Measurements from ENCODE around the gene NRXN2.
"Not testable (repeated sequence)": the region's sequence is repeated elsewhere in the genome, so short reads cannot be mapped to it uniquely, and the experiment has no call there.

The NRXN2 gene

GRCh38 chr11:64598106-64598796 is 124.7 kb downstream of the NRXN2 start:
- Mint-ChIP-seq H3K36me3 (ENCODE audit: low read depth) (no peaks in the 10 kb centered on the region), H3K9me3 (no peaks in the 10 kb centered on the region), H3K27ac (no peak overlapping the region), H3K27me3 (ENCODE audit: low read depth) (no peaks in the 10 kb centered on the region), H3K4me3 (no peak overlapping the region), H3K4me1 (ENCODE audit: low read depth) (no peaks in the 10 kb centered on the region)
- no peak for DNase-seq (ENCODE audit: low spot score)

DNA sequence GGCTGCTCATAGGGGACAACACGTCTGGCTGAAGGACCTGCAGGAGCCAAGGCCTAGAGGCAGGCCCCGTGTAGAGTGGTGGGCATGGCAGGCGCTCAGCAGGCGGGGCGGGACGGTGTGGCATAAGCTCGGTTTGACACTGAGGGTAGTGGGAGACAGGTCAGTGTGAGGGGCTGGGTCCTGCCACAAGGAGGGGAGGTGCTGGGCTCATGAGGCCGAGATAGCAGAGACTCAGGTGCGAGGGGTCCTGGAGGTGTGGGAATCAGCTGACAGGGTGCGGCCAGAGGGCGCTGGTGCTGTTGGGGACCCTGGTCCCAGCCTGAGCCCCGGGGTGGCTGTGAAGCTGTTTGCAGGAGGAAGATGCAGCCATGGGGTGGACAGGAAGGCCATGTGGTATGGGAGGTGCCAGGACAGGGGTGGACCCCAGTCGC is 125.3 kb downstream of the NRXN2 start:
- Mint-ChIP-seq H3K27me3 (ENCODE audit: low read depth) (no peaks in the 10 kb centered on the region), H3K27ac (no peak overlapping the region)
- DNase-seq (ENCODE audit: low spot score), result no peak

GRCh38 chr11:64595922-64596321 is 127.1 kb downstream of the NRXN2 start:
- H3K27me3 Mint-ChIP-seq (ENCODE audit: low read depth); H3K4me1 Mint-ChIP-seq (ENCODE audit: low read depth); H3K36me3 Mint-ChIP-seq (ENCODE audit: low read depth); H3K27ac Mint-ChIP-seq; H3K9me3 Mint-ChIP-seq; DNase-seq (ENCODE audit: low spot score); H3K4me3 Mint-ChIP-seq: not testable (repeated sequence)

More for the DNA sequence above, 125.3 kb downstream of the NRXN2 start:
- no peaks in the 10 kb centered on the region for H3K4me1 Mint-ChIP-seq (ENCODE audit: low read depth)
- H3K9me3 Mint-ChIP-seq, result no peaks in the 10 kb centered on the region
- H3K36me3 Mint-ChIP-seq (ENCODE audit: low read depth), result no peaks in the 10 kb centered on the region
- H3K4me3 Mint-ChIP-seq, result no peak overlapping the region

- Mint-ChIP-seq H3K9me3 (peaks cover 2% of the 10 kb centered on the region), H3K27me3 (ENCODE audit: low read depth) (no peaks in the 10 kb centered on the region), H3K4me1 (ENCODE audit: low read depth) (no peaks in the 10 kb centered on the region), H3K27ac (no peak overlapping the region), H3K4me3 (no peak overlapping the region), H3K36me3 (ENCODE audit: low read depth) (no peaks in the 10 kb centered on the region)
- no peak for DNase-seq (ENCODE audit: low spot score)
These were observed 128.6 kb downstream of the NRXN2 start for GRCh38 chr11:64594159-64594939.

DNA sequence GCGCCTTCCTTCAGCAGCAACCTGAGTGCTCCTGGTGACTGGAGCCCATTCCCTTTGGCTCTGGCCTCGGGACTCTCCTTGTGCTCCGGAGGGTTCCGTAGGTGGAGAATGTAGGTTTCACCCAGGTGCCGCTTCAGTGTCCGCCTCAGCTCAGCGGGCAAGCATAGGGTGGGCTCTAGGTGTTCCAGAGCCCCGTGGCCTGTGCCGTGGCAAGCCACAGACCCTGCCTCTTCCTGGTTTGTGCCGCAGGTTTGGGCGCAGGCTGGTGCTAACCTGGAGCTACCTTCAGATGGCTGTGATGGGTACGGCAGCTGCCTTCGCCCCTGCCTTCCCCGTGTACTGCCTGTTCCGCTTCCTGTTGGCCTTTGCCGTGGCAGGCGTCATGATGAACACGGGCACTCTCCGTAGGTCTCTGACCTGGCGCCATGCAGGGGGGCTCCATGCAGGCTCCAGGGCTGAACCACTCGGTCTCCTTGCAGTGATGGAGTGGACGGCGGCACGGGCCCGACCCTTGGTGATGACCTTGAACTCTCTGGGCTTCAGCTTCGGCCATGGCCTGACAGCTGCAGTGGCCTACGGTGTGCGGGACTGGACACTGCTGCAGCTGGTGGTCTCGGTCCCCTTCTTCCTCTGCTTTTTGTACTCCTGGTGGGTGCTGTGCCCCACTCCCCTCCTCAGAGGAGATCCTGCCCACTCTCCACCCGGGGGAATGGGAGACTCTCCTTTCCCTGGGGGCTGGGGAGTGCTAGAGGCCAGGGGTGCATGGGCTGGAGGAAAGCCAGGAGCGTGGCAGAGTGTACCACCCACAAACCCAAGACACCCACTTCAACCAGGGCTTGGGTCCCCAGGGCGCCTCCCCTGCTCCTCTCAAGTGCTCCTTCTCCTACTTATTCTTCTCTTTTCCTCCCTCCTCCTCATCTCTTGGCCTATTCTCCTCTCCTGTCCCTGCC is 129.6 kb downstream of the NRXN2 start:
- DNase-seq (ENCODE audit: low spot score), result no peak
- no peaks in the 10 kb centered on the region for H3K4me1 Mint-ChIP-seq (ENCODE audit: low read depth)
- no peaks in the 10 kb centered on the region for H3K36me3 Mint-ChIP-seq (ENCODE audit: low read depth)
- no peak overlapping the region for H3K27ac Mint-ChIP-seq
- H3K27me3 Mint-ChIP-seq (ENCODE audit: low read depth), result no peaks in the 10 kb centered on the region
- H3K9me3 Mint-ChIP-seq, result peaks cover 8% of the 10 kb centered on the region
- no peak overlapping the region for H3K4me3 Mint-ChIP-seq

GRCh38 chr11:64592656-64593055 is 130.3 kb downstream of the NRXN2 start:
- H3K27ac Mint-ChIP-seq, result no peak overlapping the region
- no peaks in the 10 kb centered on the region for H3K4me1 Mint-ChIP-seq (ENCODE audit: low read depth)
- peaks cover 15% of the 10 kb centered on the region for H3K9me3 Mint-ChIP-seq
- no peaks in the 10 kb centered on the region for H3K36me3 Mint-ChIP-seq (ENCODE audit: low read depth)
- H3K27me3 Mint-ChIP-seq (ENCODE audit: low read depth), result peaks cover 2% of the 10 kb centered on the region
- no peak overlapping the region for H3K4me3 Mint-ChIP-seq
- no peak for DNase-seq (ENCODE audit: low spot score)

DNA sequence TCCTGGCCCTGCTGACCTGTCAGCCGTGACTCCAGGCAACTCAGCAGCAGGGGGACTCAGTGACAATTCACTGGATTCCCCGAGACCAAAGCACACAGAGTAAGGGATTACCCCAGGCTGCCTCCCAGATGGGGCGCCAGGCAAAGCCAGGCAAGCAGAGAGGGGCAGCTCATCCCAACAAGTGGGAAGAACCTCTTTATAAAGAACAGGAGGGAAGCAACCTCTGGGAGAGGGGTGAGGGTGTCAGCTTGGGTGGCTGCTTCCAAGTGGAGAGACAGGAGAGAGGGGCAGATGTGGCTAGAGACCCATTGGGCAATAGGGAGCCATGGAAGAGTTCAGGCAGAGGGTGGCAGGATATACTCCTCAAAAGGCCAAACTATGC is 130.8 kb downstream of the NRXN2 start:
- Mint-ChIP-seq H3K4me1 (ENCODE audit: low read depth) (no peaks in the 10 kb centered on the region), H3K36me3 (ENCODE audit: low read depth) (no peaks in the 10 kb centered on the region), H3K4me3 (no peak overlapping the region), H3K27ac (no peak overlapping the region), H3K27me3 (ENCODE audit: low read depth) (peaks cover 2% of the 10 kb centered on the region), H3K9me3 (peaks cover 15% of the 10 kb centered on the region)
- no peak for DNase-seq (ENCODE audit: low spot score)

GRCh38 chr11:64591257-64592233 is 131.5 kb downstream of the NRXN2 start:
- DNase-seq (ENCODE audit: low spot score), result no peak
- H3K9me3 Mint-ChIP-seq, result peaks cover 15% of the 10 kb centered on the region
- H3K4me1 Mint-ChIP-seq (ENCODE audit: low read depth), result no peaks in the 10 kb centered on the region
- no peak overlapping the region for H3K27ac Mint-ChIP-seq
- no peak overlapping the region for H3K4me3 Mint-ChIP-seq
- peaks cover 2% of the 10 kb centered on the region for H3K27me3 Mint-ChIP-seq (ENCODE audit: low read depth)
- H3K36me3 Mint-ChIP-seq (ENCODE audit: low read depth), result no peaks in the 10 kb centered on the region

GRCh38 chr11:64590763-64591221 is 132.2 kb downstream of the NRXN2 start, which contains the start of gene SLC22A12:
Gene SLC22A12 (plus strand): TSS chr11:64591220. CDS start chr11:64591557, 337 bp downstream.
- H3K9me3 Mint-ChIP-seq, result peaks cover 15% of the 10 kb centered on the region
- no peak within 1 kb of the TSS for H3K4me3 Mint-ChIP-seq
- peaks cover 2% of the 10 kb centered on the region for H3K27me3 Mint-ChIP-seq (ENCODE audit: low read depth)
- no peak within 1 kb of the TSS for H3K27ac Mint-ChIP-seq
- H3K4me1 Mint-ChIP-seq (ENCODE audit: low read depth), result no peaks in the 10 kb centered on the region
- DNase-seq (ENCODE audit: low spot score), result no peak
- H3K36me3 Mint-ChIP-seq (ENCODE audit: low read depth), result no peaks in the 10 kb centered on the region

- H3K27me3 Mint-ChIP-seq (ENCODE audit: low read depth), result peaks cover 2% of the 10 kb centered on the region
- H3K36me3 Mint-ChIP-seq (ENCODE audit: low read depth), result no peaks in the 10 kb centered on the region
These were observed 134.3 kb downstream of the NRXN2 start for GRCh38 chr11:64588701-64589100.

DNA sequence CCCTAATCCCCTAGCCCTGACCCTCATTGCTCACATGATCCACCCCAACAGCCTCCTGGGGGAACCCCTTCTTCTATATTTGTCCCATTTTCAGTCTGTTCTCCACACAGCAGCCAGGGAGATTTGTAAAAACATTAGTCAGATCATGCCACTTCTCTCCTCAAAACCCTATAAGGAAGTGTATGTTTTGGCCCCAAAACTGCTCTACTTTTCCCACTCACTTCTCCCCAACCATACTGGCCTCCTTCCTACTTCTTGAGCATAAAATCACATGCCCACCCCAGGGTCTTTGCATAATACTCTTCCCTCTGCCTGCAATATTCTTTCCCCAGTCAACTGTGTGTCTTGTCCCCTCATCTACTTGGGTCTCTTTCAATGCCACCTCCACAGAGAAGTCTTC is 136.6 kb downstream of the NRXN2 start:
- H3K4me3 Mint-ChIP-seq, result no peak overlapping the region
- no peaks in the 10 kb centered on the region for H3K36me3 Mint-ChIP-seq (ENCODE audit: low read depth)
- peaks cover 15% of the 10 kb centered on the region for H3K9me3 Mint-ChIP-seq
- DNase-seq (ENCODE audit: low spot score), result no peak
- H3K4me1 Mint-ChIP-seq (ENCODE audit: low read depth), result no peaks in the 10 kb centered on the region
- H3K27ac Mint-ChIP-seq, result no peak overlapping the region
- peaks cover 2% of the 10 kb centered on the region for H3K27me3 Mint-ChIP-seq (ENCODE audit: low read depth)

More at GRCh38 chr11:64588701-64589100, 134.3 kb downstream of the NRXN2 start:
- H3K9me3 Mint-ChIP-seq, result peaks cover 15% of the 10 kb centered on the region
- no peaks in the 10 kb centered on the region for H3K4me1 Mint-ChIP-seq (ENCODE audit: low read depth)
- H3K27ac Mint-ChIP-seq, result no peak overlapping the region
- H3K4me3 Mint-ChIP-seq, result no peak overlapping the region
- no peak for DNase-seq (ENCODE audit: low spot score)

GRCh38 chr11:64585150-64585549 is 137.8 kb downstream of the NRXN2 start:
- Mint-ChIP-seq H3K36me3 (ENCODE audit: low read depth) (no peaks in the 10 kb centered on the region), H3K9me3 (peaks cover 15% of the 10 kb centered on the region), H3K4me3 (no peak overlapping the region), H3K27ac (no peak overlapping the region), H3K4me1 (ENCODE audit: low read depth) (no peaks in the 10 kb centered on the region), H3K27me3 (ENCODE audit: low read depth) (peaks cover 2% of the 10 kb centered on the region)
- no peak for DNase-seq (ENCODE audit: low spot score)

All from T-helper 2 cell treated with Interferon-gamma antibody and Interleukin-4, amounts not matched to agents 5 μg/mL and 100 μg/mL, for 36 hours (primary cell).